ENCODE results near the gene NIPA2.
A peak's percentile ranks its signal among the peaks of the same experiment; 100 is the strongest.

Gene NIPA2

DNA sequence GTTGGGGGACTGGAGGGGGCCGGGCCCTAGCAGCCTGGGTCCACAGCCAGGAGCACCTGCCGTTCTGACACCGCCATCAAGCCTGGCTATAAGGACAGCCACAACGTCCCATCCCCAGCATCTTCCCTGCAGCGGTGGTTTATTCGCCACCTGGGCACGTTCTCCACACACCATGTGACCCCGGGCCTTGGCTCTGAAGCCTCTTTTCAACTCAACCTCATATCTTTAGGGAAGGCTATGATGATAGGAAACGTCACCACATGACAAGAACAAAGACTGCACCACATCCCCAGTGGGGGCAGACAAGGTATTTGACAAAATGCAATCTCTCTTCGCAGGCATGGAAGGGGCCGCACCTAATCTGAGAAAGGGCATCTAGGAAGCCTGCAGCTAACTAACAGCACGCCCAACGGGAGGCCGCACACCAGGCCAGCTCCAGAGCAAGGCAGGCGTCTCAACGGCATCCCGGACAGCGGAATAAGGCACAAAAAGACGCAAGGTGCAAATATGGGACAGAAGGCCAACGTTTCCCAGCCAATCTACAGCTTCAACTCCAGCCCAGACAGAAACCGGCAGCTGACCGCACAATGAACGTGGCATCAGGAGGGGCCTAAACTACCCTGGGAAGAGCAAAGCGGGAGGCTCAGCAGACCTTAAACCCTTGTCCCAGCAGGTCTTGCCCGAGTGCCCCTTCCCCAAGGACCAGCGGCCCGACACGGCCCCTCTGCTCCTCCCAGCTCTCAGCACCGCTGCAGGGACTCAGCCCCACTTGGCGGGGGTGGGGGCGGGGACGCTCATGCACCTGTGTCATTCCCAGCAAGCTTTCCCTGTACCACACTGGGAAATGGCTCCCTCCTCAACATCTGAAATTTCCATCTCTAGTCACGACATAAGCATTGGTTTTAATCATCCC lies 41.9 kb downstream of the NIPA2 start:
- no peak for DNase-seq

DNA sequence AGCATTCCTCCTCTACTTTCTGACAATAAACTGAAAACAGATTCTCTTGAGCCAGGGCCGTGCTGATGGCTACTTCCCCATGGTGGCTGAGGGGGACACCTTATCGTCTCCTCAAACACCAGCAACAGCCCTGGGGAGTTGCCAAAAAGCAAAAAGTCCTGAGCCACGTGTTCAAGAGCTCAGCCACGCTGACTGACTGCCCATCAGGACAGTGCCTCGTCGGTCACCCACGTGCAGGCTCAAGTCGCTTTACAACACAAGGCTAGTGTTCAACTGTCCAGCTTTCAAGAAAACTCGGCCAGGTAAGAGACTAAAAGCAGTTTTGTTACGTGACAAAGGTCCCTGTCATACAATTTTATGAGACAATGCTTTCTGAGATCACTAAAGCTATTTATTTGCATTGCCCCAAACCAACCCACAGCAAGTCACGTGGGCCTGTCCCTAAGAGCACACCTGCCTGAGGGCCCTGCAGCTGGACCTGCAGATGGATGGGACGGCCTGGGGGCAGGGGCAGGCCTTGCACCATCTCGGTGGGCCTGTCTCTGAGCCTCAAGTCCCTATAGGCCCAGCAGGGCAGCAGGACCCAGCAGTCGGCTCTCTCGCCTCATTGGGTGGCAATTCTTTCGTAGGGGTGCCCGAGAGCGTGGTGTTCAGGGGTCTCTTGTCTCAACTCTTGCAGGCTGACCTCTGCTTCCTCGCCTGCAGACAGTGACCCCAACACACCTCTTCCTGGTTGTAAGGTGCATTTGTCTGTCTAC lies 42.7 kb downstream of the NIPA2 start:
- DNase-seq: no peak

DNA sequence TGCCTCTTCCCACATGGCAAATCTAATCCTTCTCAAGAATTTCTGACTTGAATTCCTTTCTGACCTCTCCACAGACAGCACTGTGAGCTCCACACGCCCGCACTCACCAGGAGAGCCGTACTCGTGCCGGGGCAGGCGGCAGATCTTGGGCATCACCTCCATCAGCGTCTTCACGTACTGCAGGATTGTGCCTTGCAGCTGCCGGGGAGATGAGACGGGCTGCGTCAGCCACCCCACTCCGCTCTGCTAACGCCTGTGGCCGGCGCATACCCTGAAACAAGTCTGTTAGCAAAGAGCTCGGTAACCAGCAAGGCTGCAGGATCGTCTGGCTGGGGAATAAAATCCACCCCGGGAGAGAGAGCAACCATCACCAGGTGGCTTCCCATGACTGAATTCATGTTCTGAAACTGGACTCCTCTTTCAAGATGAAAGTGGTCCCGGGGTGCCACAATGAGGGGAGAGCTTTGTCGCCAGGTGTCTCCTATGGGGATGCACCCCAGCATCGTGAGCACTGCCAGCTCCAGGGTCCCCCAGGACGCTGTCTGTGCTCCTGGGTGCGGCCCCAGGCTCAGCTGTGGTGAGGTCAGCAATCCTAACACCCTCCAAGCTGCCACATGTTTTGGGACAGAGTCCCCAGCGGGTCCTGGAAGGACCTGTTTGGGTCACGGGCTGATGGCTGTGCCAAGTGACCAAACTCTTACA lies 43.4 kb downstream of the NIPA2 start:
- no peak for DNase-seq

DNA sequence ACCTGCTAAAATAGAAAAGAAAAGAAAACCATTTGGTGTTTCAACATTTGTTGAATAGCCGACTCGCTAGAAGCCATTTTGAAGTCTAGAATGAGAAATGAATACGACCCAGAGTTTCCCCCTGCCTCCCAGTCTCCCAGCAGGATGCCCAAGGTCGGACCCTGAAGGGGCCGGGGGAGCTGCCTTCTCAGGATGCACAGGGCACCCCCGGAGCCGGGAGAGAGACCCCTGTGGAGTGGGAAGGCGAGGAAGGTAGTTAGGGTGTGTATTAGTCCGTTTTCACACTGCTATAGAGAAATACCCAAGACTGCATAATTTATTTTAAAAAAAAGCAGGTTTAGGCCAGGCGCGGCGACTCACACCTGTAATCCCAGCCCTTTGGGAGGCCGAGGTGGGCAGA lies 44.7 kb downstream of the NIPA2 start:
- DNase-seq: no peak

DNA sequence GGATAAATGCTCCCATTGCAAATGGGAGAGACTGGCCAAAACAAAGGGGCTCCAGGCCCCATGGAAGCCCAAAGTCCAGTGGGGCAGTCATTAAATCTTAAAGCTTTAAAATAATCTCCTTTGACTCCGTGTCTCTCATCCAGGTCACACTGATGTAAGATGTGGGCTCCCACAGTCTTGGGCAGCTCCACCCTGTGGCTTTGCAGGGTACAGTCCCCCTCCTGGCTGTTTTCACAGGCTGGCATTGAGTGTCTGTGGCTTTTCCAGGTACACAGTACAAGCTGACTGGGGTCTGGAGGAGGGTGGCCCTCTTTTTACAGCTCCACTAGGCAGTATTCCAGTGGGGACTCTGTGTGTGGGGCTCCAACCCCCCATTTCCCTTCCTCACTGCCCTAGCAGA lies 45.9 kb downstream of the NIPA2 start:
- no peak for DNase-seq

DNA sequence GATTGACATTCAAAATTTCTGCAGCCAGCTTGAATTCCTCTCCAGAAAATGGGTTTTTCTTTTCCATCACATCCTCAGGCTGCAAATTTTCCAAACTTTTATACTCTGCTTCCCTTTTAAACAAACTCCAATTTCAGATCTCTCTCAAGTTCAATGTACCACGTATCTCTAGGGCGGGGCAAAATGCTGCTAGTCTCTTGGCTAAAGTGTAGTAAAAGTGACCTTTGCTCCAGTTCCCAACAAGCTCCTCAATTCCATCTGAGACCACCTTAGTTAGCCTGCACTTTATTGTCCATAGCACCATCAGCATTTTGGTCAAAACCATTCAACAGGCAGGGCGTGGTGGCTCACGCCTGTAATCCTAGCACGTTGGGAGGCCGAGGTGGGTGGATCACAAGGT lies 46.7 kb downstream of the NIPA2 start:
- DNase-seq: no peak

DNA sequence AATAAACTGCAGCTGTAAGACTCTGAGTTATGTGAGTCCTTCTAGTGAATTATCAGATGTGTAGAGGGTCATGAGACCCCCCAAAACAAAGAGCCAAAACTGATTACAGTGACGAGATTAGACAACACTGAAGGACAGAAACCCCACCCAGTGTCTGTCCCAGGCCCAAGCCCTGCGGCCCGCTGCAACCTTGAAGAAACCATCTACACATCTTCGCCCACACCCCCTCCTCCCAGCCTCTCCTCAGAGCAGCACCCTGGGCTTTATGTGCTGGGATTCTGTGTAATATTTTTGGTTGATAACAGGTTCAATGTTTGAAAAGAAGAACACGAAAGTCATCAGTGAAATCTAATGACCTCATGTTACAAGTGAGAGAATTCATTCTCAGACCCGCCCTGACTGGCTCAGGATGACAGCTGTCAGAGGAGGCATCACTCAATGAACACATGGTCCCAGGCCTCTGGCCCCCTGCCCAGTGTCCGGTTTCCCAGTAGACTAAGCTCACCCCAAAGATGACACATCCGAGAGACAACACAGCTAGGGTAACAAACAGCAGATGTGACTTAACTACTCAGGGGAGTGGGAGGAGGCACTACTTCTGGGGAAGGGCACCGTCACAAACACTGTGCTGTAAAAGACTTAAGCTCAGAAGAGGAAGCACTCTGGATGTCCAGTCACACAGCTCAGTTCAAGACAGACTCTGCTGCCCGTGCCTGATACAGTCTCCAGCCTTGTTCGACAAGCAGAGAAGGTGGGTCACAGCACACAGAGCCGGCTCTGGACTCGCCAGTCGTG lies 48.9 kb downstream of the NIPA2 start:
- DNase-seq: no peak

DNA sequence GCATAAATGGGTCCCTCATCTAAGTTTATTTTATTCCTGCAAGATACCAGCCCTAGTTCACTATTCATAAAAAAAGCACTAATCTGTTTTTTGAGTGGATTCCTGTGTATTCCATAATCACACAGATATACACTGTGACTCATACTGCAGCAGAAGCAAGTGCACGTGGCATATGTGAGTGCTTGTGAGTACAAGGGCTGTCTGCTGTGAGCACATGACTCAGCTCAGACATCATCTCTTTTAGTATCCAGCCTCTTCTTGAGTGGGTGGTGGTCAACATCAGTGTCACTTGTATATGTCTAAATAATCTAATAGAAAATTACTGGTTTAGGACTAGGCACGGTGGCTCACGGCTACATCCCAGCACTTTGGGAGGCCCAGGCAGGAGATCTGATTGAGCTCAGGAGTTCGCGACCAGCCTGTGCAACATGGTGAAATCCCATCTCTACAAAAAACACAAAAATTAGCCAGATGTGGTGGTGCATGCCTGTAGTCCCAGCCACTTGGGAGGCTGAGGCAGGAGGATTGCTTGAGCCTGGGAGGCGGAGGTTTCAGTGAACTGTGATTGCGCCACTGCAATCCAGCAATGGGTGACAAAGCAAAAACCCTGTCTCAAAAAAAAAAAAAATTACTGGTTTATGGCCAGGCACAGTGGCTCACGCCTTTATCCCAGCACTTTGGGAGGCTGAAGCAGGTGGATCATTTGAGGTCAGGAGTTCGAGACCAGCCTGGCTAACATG lies 49.8 kb downstream of the NIPA2 start:
- no peak for DNase-seq

DNA sequence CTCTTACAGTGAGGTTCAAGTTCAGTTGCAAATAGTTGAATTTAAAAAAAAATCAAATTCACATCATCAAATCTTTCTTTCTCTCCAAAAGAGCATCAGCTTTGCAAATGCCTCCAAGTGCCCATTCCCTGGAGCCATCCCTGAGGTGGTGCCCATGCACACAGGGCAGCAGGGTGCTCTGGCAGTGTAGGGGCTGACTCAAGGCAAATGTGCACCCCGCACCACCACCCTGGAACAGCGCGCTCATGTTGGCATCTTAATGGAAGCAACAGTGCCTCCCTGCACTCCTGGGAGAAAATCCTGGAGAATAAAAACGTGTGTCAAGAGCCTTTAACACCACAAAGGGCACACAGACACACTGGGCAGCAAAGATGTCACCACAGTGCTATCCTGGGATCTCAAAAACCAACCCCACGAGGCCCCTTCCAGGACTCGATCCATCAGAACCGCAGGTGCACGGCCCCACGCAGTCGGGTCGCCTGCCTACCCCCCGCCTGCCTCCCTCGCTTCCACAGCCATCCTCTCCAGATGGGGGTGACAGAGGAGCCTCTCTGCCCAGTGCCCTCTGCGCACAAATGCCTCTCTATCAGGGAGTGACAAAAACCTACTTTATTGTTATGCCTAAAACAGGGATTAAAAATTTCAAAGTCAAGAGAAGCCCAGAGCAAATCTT lies 50.8 kb downstream of the NIPA2 start:
- no peak for DNase-seq

DNA sequence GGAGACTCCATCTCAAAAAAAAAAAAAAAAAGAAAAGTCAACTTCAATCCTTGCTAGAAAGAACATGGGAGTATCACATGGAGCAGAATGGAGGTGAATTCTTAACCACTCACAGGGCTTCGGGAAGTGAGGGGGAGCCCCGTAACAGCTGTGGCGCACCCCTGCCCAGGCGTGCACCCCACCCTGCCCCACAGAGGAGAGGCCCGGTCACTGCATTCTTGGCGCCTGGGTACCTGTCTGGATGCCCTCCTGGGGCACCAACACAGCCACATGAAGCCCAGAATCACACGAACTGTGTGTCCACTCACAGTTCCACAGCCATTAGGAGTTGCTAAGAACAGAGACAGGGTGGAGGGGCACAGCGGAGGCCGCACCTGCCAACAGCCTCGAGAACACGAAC lies 51.8 kb downstream of the NIPA2 start:
- no peak for DNase-seq

DNA sequence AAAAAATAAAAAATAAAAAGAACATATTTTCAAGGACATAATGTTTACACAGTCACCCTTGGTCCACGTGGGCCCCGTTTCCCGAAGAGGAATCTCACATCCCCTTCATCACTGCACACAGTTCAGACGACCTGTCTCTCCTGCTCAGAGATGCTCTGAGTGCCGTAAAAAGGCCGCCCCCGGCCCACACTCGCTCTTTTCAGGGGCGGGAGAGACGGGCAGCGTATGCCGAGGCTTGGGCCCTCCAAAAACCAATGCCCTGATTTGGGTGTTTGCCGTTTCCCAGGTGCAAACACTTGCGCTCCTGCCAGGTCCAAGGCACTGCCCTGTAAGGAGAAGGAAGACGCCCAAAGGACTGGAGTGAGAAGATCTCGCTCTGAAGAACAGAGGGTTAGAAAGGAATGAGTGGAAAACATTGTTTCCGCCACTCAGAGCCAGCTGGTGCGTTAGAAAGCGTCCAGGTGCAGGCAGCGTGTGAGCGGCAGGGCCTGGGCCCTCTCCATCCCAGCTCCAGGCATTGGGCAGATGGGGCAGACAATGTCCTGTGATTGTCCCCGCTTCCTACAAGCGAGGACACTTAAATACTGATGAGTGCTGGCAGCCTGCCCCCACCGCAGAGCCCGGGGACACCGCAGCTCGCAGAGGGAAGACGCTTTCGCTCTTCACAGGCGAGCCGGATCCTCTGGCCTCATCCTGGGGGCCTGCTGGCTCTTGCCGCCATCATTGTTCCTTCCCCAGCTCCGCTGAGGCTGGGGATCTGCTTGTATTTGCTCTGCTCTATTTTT lies 53.2 kb downstream of the NIPA2 start:
- DNase-seq: no peak

DNA sequence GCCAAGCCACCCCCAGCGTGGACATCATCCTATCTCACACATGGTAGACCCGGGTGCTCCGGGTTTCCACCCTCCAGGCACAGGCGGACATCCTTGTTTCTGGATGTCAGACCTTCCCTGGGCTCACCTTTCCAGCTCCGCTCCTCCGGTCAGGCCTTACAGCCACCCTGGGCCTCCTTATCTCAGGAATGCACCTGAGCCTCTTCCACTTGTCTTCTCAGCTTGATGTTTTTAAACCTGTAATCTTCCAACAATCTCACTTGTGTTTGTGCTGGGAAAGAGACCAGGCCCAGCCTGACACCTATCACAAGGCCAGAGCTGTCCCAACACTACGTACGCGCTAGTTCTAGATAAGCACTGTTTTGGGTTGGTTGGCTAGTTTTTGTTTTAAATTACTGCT lies 53.9 kb downstream of the NIPA2 start:
- no peak for DNase-seq

DNA sequence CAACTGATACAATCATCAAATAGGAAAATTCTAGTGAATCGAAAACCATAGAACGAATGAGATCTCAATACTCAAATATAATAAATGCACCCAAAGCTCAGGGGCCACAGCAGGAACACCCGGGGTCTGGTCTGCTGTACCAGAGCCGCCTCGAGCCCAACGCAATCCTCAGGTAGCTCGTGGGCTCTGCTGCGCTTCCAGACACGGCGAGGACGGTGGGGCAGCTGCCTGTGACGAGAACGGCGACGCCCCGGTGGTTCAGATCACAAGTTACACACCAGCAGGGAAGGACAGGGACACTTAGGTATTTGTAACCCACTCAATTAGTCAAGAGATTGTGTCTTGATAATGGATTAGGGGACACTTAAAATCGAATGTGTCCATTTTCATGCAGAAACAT lies 54.6 kb downstream of the NIPA2 start:
- DNase-seq: no peak

DNA sequence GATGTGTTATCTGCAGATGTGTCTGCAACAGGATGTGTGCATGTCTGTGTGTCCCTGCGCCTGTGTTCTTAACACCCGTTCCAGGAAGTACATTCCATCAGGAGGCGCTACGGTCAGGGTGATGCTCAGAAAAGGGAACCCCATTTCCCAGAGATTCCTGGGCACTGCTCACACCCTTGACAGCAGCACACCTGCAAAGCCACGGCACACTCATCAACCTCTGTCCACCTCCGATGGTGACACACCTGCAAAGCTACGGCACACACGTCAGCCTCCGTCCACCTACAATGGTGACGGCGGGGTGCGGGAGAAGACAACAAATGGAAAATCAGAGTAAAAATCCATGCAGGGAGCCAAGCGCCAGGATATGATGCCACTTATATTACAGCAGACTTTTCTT lies 55.4 kb downstream of the NIPA2 start:
- DNase-seq: no peak

DNA sequence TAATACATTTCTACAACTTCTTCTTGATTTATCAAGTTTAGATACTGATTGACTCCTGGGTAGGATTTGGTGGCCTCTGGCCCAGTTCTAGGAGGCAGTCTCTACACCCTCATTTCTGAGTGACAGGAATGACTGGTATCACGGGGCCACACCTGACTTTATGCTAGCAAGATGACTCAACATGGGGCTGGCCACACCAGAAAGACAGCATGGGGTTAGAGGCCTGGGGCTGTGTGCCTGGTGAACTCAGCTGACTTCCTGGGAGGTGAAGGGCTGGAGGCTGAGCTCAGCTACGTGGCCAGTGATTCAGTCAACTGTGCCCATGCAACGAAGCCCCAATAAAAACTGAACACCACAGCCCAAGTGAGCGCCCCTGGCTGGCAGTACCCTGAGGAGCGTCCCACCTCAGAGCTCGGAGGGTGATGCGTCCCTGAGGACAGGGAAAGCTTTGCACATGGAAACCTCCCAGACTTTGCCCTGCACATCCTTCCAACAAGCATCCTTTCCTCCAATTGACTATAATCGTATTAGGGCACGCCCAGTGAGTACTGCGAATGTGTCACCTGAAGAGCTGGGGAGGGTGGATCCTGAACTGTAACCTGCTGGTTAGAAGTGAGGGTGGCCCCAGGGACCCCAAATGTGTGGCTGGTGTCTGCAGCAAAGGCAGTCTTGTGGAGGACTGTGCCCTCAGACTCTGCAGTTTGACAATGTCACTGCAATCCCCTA lies 57.2 kb downstream of the NIPA2 start:
- DNase-seq: no peak

DNA sequence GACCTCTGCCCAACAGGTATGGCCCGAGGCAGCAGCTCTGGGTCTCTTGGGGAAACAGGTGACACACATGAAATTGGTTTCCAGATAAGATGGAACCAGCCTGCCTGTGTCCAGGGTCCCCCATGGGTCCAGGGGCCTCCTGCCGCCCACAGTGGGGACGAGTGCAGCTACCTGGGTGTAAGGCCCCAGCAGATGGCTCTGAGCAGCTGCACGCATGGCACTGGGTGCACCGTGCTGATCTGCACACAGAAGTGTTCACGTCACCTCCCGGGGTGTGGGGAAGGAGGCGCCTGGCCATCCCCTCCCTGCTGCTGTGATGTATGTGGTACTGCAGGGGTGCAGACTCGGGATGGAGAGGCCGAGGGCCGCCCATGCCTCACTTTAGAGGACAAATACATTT lies 63.6 kb downstream of the NIPA2 start:
- DNase-seq: no peak

DNA sequence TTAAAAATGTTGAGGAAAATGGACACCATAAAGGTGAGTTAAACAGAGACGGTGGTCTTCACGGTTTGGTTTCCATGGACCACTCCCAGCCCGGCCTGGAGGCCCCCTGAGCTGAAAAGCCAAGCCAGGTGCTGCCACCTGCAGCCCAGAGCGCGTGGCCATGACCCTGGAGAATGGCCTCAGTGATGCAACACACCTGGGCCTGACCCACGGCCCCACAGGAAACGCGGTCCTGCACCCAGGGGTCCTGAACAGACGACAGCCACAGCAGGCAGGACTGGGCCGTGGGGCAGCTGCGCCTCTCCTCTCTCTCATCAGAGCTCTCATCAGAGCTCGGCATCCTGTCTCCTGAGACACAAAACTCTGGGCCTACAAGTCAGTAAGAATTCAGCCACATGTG lies 64.1 kb downstream of the NIPA2 start:
- DNase-seq: no peak

DNA sequence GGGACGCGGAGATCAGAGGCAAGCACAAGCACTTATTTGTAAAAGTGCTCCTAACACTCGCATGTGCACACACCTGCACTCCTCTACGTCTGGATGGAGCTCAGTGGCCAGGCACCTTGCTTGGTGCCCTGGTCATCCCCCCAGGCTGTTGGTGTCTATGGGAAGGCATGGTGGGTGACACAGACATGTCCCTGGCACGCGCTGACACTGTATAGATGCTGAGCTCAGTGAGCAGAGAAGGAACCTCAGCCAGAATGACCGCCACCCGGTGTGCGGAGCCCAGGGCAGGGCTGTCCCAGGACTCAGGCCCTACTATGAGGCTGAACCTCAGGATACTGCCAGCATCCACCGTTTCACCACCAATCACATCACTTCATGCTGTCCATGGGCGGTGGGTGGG lies 64.5 kb downstream of the NIPA2 start:
- DNase-seq: no peak

DNA sequence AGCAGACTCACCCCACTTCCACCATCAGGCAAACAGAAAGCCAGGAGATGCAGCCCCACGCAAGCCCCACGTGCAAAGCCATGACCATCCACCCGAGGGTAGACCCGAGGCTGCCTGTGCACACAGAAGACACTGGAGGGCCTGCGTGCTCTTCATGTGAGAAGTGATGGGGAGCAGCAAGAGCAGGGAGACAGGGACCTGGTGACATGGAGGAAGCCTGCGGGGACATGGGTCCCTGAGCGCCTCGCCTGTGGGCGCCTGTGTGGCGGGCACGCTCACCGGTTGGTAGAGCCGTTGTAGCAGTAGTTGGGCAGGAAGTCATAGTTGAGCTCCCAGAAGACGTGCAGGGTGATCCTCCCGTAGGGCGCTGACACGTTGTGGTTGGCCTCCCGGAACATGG lies 65.0 kb downstream of the NIPA2 start:
- DNase-seq: no peak

DNA sequence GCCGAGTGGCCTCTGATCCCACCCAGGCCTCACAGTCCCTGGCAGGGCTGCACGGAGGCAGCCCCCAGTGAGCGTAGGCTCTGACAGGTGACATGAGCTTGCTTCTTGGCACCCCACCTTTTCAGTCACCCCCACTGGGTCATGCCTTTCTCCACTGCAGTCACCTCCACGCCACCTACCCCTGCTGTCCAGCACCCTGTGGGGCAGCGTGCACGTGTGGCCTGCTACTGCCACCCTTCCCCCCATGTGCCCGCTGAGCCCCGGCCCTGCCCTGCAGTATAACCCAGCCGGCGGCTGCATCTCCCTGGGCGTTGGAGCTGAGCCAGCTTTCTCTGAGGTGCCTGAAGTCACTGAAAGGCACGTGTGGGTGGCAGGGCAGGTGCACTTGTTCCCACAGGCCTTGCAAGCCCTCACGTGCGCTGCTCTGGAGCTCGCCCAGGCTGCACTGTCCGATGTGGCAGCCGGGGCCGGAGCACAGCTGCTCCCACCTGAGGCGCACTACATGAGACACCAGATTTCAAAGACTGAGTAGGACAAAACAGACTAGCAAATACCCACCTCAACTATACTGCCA lies 65.6 kb downstream of the NIPA2 start:
- DNase-seq: peak in 1 of 2 experiments; percentile 7
